UCSD-AML1 (cell line): ENCODE measurements around the gene RUNDC3A.
A peak's percentile ranks its signal among the peaks of the same experiment; 100 is the strongest.

Experiments used
- DNase-seq: peaks from one replicate; lab custom pipeline; 2025; ENCODE audit not compliant: unreplicated experiment; lab: John Stamatoyannopoulos, UW

Gene RUNDC3A

DNA sequence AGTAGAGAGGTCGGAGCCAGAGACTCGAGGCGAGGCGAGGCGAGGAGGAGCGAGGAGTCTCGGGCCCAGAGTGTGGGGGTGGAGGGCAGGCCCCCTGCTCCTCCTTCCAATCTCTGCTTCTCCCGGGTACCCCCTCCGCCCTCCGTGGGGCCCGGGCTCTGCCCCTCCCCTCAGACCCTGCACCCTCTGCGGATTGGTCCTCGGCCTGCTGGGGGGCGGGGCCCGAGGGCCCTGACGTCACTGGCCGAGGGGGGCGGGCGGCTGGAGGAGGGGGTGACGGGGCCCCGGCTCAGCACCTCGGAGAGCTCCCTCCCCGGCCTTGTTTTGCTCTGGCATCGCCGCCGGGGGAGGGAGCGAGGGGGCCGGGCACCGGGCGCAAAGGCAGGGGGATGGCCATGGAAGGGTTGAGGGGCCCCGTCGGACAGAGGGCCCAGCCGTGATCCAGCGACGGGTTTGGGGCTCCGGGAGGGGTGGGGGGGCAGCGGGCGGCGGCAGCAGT is at the start of gene RUNDC3A:
TSS of gene RUNDC3A (plus strand) at position 282 of the 499 bp plus-strand sequence. CDS start 232 bp downstream, outside the sequence.
- DNase-seq = peak; percentile 86

DNA sequence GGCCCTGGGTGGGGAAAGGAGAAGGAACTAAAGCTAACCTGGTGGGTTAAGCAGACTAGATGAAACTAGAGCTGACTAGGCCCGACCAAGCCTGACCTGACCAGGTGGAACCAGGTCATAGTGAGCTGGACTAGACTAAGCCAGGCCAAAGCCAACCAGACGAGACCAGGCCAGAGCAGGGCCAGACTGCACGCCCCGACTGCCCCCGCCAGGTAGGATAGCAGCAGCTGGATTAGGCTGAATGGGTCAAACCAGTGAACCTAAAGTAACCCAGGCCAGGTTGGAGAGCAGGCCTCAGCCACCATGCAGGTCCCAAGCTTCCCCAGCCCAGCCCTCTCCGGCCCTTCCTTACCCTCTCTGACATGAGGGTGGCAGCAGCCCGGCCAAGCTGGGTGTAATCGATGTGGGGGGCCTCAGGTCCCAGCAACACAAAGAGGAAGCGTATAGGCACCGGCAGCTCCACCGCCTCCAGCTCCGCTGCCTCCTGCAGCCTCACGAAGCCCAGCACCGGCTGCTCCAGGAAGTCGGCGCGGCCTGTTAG is 49.5 kb upstream of the RUNDC3A start:
- DNase-seq = peak; percentile 44

DNA sequence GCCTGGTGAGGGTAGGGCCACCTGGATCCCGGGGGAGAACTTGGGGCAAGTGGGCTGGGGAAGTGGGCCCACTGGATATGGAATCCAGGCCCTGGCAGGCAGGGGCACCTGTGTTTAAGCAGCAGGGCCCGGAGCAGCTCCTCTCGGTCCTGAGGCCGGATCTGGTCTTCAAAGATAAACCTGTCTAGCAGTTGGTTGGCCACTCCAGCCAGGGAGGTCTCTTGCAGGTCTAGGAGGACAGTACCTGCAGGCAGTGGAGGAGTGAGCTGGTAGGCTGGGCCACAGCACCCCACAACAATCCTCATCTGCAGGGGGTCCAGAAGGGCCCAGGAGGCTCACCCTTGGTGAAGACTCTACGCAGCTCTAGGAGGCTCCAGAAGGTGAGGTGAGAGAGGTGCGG is 48.1 kb upstream of the RUNDC3A start:
- no peak for DNase-seq

DNA sequence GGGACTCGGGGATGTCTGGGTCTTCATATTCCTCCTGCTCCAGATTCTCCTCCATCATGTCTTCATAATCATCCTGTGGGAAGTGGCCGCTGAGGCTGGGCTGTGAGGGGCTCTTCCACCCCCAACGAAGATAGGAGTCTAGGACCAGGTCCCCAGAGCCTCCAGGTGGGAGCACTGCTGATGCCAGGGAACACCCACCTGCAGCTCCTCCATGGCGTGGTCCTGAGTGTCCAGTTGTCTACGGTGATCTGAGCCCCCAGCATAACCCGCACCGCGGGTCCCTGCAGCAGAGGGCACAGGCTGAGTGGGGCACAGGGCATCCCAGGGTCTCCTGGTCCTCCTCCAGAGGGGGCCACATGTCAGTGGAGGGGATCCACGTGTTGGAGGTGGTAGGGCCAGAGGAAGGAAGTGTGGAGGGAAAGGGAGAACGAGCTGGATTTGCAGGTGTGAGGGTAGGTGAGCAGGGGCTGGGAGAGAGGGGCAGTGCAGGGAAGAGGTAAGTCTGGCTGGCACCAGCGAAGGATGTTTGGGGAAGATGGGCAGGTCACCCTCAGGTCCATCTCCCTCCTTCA is 45.7 kb upstream of the RUNDC3A start:
- no peak for DNase-seq

DNA sequence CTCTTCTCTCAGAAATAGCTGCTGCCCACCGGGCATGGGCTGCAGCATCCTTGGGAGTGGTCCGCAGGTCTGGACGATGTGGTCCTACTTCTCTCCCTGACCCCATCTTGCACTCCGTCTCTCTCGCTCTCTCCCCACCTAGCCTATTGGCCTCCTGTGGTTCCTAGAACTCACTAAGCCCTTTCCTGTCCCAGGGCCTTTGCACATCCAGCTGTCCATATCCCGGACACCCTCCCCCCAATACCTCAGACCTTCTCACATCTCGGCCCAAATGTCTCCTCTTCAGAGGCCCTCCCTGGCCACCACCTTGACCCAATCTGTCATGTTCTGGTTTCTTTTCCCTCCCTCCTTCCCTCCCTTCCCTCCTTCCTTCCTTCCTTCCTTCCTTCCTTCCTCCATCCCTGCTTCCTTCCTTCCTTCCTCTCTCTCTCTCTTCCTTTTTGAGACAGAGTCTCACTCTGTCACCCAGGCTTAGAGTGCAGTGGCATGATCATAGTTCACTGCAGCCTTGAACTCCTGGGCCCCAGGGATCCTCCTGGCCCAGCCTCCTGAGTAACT is 45.0 kb upstream of the RUNDC3A start:
- DNase-seq = no peak

DNA sequence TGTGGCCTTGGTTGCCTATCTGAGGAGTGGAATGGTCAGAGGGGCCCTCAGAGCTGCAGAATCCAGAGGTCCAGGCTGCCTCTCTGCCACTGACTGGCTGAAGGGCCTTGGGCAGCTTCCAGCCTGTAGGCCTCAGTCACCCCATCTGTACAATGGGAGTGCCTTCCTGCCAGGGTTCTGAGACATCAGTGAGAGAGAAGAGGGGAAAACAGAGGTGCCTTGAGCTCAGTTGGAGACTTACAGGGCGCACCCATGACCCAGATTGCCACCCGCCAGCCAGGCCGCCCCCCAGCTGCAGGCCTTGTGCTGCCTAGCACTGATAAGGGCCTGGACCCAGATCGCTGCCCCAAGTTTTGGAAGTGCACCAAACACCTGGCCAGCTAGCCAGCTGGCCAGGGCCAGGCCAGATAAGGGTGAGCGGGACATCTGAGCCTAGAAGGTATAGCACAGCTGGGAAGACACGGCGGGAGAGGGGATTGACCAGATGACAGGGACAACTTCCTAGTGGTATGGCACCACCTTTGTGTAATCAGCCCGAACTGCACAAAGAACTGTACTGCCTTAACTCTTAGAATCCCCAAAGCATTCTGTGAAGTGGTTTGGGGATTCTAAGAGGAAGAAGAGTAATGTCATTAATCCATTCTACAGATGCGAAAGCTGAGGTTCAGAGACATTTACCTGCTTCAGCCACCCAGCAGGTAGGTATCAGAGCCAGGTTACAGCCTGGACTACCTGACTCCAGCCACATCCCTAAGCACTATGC is 41.8 kb upstream of the RUNDC3A start:
- DNase-seq = no peak

DNA sequence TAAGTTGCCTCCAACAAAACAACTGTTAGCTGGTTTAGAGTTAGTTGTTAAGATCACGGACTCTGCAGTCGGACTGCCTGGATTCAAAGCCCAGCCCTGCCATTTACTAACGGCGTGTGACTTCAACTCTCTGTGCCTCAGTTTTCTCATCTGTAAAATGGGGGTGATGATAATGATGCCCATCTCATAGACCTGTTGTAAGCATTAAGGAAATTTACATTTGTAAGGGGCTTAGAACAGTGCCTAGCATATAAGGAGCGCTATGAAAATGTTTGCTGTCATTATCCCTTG is 41.3 kb upstream of the RUNDC3A start:
- no peak for DNase-seq

DNA sequence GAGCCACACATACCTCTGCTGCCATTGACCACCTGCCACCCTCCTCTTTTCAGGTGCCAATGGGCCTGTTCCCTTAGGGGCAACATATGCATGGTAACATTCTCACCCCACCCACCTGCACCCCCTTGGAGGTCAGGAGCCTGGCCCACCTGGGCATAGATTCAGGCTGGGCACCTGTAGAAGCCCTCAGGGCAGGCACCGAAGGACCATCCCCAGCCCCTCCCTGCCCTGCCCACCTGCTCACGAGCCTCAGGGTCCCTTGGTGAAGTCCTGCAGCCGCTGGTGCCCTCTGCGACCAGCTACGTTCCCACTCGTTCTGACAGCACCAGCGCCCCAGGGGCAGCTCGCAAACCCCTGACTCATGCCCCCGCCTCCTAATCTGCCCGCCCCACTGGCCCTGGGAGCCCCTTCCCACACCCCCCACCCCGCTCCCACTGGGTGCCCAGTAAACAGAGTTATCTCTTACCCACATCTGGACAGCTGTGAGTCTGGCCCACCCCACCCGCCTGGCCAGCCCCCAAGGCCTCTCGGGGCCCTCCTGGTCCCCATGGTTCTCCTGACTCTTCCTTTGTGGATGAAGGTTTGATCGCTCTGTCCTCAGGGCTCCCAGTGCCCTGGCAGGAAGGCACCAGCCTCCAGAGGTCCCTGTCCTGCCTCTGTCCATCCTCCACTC is 40.4 kb upstream of the RUNDC3A start, which contains the start of gene SLC4A1:
TSS of gene SLC4A1 (minus strand) at position 318 of the 673 bp plus-strand sequence. CDS start 5,269 bp downstream, outside the sequence.
- no peak for DNase-seq

DNA sequence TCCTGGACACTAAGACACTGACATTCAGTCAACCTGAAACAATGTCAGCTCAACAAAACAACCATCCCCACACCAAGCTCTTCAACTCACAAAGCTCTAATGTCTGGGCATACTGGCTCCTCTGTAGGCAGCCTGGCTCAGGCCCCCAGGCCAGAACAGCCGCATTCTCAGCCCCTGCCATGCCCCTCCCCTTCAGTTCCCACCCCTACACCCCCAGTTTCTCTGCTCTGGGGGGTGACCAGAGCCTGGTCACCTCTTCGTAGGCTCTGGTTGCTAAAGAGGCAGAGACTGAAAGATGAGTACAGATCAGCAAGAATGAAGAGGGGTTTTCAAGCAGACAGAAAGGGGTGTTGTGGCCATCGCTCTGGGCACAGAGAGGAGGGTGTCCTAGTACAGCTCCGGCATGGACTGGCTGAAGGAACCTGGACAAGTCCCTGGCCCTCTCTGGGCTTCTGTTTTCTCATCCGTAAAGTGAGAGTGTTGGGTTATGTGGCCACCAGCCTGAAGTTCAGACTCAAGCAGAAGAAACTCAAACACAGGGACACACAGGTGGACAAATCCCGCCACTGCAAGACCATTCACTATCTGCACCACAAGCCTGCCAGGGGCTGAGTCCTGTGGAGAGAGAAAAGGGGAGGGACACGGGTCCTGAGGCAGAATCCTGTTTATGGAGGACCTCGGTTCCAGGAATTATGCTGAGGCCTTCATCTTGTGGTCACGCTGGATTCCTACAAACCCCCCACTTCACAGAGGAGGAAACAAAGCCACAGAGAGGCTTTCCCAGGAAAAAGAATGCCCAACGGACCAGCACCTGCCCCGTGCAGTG is 39.5 kb upstream of the RUNDC3A start:
- no peak for DNase-seq

DNA sequence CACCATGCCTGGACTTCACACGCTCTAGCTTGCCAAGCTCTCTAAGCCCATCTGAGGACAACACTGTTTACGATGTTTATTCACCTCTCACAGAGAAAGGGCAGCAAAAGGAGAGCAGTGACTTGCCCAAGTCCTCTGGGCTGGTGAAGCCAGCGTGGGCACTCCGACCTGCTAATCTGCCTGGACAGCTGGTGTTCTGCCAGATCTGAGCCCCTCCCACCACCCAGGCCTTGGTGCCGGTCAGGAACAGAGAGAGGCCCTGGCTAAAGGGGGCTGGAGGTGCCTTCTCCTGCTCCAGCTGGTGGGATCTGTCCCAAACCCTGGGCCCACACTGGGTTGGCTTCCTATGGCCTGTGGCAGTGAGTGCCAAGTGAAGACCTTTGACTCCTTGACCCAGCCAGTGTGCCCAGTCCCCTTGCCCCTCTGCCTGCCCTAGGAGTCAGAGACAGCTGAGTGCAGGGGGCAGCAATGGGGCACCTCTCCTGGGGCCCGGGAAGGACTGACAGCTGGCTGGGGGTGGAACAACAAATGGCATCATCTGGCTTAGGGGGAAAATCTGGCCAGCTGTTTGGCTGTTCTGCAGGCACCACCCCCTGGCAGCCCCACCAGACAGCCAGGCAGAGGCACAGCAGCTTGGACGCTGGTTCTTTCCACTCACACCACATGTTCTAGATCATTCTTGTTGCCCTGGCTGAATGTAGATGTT is 38.7 kb upstream of the RUNDC3A start:
- no peak for DNase-seq

DNA sequence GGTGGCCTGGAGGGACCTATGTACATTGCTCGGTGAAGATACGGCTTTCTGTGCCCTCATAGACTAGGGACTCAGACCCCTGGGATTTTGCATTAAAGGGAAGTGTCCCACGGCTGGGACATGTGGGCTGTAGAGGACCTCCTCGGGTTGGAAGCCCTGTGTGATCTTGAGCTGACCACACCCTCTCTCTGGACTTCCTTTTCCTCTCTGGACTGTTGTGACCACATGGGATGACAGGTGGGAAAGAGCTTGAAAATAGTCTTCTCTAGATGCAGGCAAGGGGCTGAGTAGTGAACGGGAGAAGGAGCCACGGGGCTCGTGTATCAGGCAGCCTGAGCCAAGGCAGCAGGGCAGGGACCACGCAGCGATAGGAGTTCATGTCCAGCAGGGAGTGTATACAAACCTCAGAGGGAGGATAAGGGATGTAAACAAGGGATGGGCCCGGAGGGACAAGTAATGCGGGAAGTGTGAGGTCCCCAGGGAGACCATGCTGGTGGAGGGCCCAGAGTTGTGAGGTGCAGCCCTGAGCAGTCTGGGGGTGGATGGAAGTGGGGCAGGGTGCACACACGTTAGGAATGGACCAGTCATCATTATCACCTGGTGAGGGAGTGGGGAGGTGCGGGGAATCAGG is 36.0 kb upstream of the RUNDC3A start:
- no peak for DNase-seq

DNA sequence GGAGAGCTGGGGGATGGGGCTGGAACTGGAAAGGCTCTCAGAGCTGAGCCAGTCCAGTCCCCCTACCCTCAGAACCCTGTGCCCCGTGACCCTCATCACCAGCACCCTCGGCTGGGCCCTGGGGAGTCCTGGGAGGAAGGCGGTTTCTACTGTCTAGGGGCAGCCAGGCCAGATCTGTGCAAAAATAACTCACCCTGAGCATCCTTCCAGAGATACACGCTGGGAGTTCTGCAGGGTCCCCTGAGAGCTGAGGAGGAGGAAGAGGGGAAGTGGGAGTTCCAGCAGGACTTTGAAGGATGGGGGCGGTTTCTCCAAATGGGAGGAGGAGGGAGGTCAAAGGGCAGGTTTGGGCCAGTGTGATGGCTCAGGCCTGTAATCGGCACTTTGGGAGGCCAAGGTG is 35.4 kb upstream of the RUNDC3A start:
- DNase-seq = no peak

DNA sequence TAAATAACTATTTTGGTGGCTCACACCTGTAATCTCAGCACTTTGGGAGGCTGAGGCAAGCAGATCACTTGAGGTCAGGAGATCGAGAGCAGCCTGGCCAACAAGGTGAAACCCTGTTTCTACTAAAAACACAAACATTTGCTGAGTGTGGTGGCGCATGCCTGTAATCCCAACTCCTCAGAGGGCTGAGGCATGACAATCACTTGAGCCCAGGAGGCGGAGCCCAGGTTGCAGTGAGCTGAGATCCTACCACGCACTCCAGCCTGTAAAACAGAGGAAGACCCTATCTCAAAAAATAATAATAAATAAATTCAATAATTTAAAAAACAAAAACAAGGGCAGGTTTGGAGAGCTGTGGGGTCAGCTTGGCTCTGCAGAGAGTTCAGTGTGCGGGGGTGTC is 34.8 kb upstream of the RUNDC3A start:
- DNase-seq = no peak

DNA sequence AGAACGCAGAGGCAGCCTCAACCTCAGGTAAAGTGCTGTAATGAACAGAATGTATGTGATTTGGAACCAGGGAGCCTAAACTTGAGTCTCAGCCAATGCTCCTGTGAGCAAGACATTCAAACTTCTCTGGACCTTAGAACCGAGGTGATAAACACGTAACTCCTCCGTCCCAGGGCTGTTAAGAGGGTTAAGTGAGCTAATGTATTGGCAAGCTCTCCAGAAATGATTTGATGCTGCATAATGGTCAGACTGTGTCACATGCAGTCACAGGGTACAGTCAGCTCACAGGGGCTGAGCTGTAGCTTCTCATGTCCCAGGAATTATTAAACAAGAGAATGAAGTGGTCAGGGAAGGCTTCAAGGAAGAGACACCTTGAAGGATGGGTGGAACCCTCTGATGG is 30.4 kb upstream of the RUNDC3A start:
- no peak for DNase-seq

DNA sequence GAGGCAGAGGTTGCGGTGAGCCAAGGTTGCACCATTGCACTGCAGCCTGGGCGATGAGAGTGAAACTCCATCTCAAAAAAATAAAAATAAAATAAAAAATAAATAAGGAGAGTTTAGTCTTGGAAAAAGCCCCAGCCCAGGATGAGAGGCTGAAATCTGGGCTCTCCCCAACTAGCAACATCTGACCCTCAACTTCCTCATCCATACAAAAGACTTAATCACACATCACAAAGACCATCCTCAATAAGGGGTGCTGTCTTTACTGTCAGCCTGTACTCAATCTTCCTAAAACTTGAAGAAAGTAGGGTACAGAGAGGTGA is 29.1 kb upstream of the RUNDC3A start:
- no peak for DNase-seq

DNA sequence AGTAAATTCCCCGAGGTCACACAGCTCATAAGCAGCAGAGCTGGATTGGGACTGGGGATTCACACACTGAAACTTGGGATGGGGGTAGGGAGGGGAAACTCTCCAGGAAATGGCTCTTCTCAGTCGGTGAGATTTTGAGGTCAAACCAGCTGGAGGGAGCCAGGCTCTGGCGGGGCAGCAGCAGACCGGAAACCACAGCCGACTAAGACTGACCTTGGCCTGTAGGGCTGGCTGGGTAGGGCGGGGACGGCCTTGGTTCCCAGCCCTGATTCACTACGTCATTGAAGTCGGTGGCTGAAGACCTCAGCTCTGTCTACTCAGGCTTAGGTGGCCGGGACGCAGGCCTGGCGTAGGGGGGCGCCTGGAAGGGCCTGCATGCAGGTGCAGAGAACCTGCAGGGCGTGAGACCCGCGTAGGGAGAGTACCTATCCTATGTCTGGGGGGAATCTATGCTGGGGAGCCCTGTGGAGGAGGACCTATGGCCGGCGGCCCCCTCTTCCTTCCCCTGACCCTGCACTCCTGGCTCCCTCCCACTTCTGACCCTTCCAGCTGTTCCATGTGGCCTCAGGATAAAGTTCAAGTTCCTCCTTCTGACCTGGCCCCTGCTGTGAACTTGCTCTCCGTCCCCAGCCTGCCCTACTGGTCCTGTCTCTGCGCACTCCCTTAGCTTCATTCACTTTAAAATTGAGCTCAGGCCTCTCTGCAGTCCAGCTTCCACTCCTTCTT is 28.6 kb upstream of the RUNDC3A start:
- DNase-seq = peak; percentile 86

DNA sequence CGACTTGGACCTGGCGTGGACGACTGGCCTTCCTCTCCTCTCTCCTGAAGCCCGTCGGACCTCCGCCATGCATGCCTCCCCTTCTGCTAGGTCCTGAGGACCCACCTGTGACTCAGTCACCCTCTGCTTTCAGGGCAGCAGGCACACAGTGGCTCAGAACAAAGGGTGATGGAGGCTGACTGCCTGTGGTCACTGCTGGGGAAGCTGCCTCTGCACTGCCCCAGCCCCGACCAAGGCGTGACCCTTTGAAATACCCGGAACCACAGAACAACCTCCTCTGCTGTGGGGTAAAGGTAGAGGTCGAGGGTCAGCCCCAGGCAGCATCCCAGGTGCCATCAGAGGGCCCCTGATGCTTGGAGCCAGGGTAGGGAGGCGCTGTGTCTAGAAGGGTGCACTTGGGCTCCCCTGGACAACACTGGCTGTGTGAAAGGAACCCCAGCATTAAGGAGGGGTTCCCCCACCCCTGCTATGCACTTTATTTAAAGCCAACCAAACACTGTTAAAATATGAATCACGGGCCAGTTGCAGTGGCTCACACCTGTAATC is 27.9 kb upstream of the RUNDC3A start:
- no peak for DNase-seq

DNA sequence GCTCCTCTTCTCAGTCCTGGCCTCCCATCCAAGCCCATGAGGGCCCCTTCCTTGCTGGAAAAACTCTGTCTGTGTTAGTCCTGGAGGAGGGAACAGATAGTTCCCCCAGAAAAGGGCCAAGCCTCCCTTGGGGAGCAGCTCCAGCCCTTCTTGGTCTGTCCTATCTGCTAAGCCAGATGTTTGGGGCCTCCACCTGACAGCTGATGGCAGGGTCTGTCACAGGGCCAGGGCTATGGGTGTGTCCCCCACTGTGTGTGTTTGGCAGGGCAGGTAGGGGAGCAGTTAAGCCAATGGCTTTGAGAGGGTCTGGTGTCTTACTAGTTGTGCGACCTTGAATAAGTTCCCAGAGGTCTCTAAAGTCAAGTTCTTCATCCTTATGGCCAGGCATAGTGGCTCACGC is 26.8 kb upstream of the RUNDC3A start:
- no peak for DNase-seq

DNA sequence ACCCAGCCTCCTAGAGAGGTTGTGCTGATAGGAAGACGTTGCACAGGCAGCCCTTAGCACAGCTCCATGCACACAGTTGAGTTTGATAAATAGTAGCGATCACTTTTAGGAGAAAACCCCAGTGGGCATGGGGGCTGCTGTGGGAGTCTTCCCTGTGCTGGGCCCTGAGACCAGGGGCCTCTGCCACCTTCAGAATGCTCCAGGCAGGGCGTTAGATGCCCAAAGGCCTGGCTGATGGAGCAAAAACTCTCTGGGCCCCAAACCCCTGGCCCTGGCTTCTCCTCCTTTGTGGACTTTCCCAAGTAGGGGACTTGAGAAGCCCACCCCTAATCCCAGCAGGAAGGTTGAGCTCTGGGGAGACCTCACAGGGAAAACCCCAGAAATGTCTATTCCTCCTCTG is 26.1 kb upstream of the RUNDC3A start:
- DNase-seq = no peak
